Measurements from ENCODE around the gene FILIP1L.

DNA sequence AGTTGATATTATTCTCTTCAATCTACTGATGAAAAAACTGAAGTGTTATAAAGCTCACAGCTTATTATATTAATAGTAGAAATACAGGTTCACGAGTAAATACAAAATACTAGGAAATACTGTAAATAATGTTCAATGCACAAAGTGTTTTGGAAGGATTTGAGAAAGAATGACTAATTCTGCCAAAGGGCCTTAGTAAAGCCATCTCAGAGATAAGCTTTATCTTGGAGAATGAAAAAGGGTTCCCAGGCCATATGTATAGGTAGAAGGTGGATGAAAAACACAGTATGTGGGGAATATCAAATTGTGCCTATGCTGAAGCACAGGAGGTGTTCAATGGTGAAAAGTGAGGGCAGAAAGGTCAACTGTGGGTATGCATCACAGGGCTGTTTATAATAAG lies 173.1 kb downstream of the FILIP1L start:
- TF ChIP-seq POLR2A (IDR thresholded peaks at IDR 0.05; ENCODE audit: borderline replicate concordance, extremely low read depth, insufficient read depth, insufficient read length) (no peak), EZH2 (IDR thresholded peaks at IDR 0.05) (no peak), TCF7L2 (IDR thresholded peaks at IDR 0.05; ENCODE audit: borderline replicate concordance, extremely low read depth, insufficient read depth, insufficient read length) (no peak), REST (IDR thresholded peaks at IDR 0.05; ENCODE audit: low read depth) (no peak), RAD21 (IDR thresholded peaks at IDR 0.05; ENCODE audit: low read depth) (no peak)
- TF ChIP-seq, protein P1, sequence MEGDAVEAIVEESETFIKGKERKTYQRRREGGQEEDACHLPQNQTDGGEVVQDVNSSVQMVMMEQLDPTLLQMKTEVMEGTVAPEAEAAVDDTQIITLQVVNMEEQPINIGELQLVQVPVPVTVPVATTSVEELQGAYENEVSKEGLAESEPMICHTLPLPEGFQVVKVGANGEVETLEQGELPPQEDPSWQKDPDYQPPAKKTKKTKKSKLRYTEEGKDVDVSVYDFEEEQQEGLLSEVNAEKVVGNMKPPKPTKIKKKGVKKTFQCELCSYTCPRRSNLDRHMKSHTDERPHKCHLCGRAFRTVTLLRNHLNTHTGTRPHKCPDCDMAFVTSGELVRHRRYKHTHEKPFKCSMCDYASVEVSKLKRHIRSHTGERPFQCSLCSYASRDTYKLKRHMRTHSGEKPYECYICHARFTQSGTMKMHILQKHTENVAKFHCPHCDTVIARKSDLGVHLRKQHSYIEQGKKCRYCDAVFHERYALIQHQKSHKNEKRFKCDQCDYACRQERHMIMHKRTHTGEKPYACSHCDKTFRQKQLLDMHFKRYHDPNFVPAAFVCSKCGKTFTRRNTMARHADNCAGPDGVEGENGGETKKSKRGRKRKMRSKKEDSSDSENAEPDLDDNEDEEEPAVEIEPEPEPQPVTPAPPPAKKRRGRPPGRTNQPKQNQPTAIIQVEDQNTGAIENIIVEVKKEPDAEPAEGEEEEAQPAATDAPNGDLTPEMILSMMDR (IDR thresholded peaks at IDR 0.05 in 2 of 3, conservative IDR thresholded peaks at IDR 0.05 in 1 of 3; ENCODE audit: borderline replicate concordance in 1 of 3, insufficient read depth in 1 of 3, low read depth in 2 of 3, low read length in 2 of 3), result no peak

Data from HCT116 (cell line).